WTC11 (cell line): ENCODE data around the gene CIT.

Source experiments
- ATF2 ChIP-seq: sonication (generic); formaldehyde crosslinking; IDR thresholded peaks from 2 replicates; pipeline ENCODE4 v1.8.1; 2022; ENCODE audit warnings: low read depth, missing genetic modification reagents, borderline replicate concordance
- CTCF ChIP-seq: fragments of 200-600 bp; IDR thresholded peaks from 2 replicates; pipeline ENCODE4 v1.8.0; 2022; ENCODE audit warnings: antibody characterized with exemption
- E2F5 ChIP-seq: sonication (generic); formaldehyde crosslinking; IDR thresholded peaks from 2 replicates; pipeline ENCODE4 v1.8.1; 2022; ENCODE audit warnings: mild to moderate bottlenecking, moderate library complexity, missing genetic modification reagents
- ESRRA ChIP-seq: sonication (generic); formaldehyde crosslinking; IDR thresholded peaks from 2 replicates; pipeline ENCODE4 v1.8.1; 2022; ENCODE audit warnings: mild to moderate bottlenecking, missing genetic modification reagents, borderline replicate concordance
- ETV6 ChIP-seq: sonication (generic); formaldehyde crosslinking; IDR thresholded peaks from 2 replicates; pipeline ENCODE4 v1.8.1; 2022; ENCODE audit warnings: mild to moderate bottlenecking, missing genetic modification reagents
- JUN ChIP-seq: sonication (generic); formaldehyde crosslinking; IDR thresholded peaks from 2 replicates; pipeline ENCODE4 v1.8.0; 2023; ENCODE audit warnings: mild to moderate bottlenecking, missing genetic modification reagents
- SMAD4 ChIP-seq: sonication (generic); formaldehyde crosslinking; IDR thresholded peaks from 2 replicates; pipeline ENCODE4 v1.8.0; 2022; ENCODE audit warnings: mild to moderate bottlenecking, missing genetic modification reagents
- SP1 ChIP-seq: sonication (generic); formaldehyde crosslinking; conservative IDR thresholded peaks from 2 replicates; pipeline ENCODE4 v1.8.1; 2022; ENCODE audit warnings: missing genetic modification reagents
- TEAD4 ChIP-seq: sonication (generic); formaldehyde crosslinking; IDR thresholded peaks from 2 replicates; pipeline ENCODE4 v1.8.0; 2022; ENCODE audit warnings: mild to moderate bottlenecking, missing genetic modification reagents
- USF2 ChIP-seq: sonication (generic); formaldehyde crosslinking; IDR thresholded peaks from 2 replicates; pipeline ENCODE4 v1.8.1; 2023; ENCODE audit warnings: mild to moderate bottlenecking, missing genetic modification reagents, moderate library complexity
- ZNF121 ChIP-seq: sonication (generic); formaldehyde crosslinking; IDR thresholded peaks from 2 replicates; pipeline ENCODE4 v1.8.0; 2023; ENCODE audit warnings: missing genetic modification reagents
- TF ChIP-seq, protein P1 (sequence below): sonication (generic); formaldehyde crosslinking; IDR thresholded peaks from 2 replicates; pipeline ENCODE4 v1.8.0; 2022; ENCODE audit warnings: mild to moderate bottlenecking, missing genetic modification reagents
- TF ChIP-seq, protein P2 (sequence below): fragments of 250-450 bp; sonication (Bioruptor Pico); IDR thresholded peaks from 2 replicates; pipeline ENCODE4 v2.1.2; 2022; ENCODE audit warnings: mild to moderate bottlenecking, moderate library complexity

DNA sequence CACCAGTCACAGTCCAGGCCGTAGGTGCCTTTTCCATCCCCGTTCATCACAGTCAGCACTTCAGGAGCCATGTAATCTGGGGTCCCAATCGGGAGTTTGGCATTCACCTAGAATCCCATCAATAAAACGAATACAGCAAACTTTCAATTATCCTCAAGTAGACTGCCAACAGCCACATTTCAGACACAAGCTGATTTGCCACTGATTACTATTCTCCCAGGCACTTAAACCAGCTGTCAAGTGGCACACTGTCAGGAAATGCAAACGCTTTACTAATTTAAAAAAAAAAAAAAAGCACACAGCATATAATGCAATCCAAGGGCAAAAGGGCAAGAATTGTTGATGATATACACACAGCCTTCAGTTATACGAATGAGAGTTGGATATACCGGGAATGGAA, 51.9 kb downstream of the CIT start:
- TF ChIP-seq ATF2 (CRISPR knock-in tag) (no peak), CTCF (no peak), TEAD4 (CRISPR knock-in tag) (no peak), JUN (CRISPR knock-in tag) (no peak), E2F5 (no peak), ZNF121 (CRISPR knock-in tag) (no peak), SMAD4 (CRISPR knock-in tag) (no peak), ETV6 (CRISPR knock-in tag) (no peak), USF2 (no peak), SP1 (no peak), ESRRA (CRISPR knock-in tag) (no peak)
- TF ChIP-seq, protein P1, sequence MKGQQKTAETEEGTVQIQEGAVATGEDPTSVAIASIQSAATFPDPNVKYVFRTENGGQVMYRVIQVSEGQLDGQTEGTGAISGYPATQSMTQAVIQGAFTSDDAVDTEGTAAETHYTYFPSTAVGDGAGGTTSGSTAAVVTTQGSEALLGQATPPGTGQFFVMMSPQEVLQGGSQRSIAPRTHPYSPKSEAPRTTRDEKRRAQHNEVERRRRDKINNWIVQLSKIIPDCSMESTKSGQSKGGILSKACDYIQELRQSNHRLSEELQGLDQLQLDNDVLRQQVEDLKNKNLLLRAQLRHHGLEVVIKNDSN = no peak
- TF ChIP-seq, protein P2, sequence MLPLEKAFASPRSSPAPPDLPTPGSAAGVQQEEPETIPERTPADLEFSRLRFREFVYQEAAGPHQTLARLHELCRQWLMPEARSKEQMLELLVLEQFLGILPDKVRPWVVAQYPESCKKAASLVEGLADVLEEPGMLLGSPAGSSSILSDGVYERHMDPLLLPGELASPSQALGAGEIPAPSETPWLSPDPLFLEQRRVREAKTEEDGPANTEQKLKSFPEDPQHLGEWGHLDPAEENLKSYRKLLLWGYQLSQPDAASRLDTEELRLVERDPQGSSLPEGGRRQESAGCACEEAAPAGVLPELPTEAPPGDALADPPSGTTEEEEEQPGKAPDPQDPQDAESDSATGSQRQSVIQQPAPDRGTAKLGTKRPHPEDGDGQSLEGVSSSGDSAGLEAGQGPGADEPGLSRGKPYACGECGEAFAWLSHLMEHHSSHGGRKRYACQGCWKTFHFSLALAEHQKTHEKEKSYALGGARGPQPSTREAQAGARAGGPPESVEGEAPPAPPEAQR (CRISPR knock-in tag) = no peak
